DND-41 (cell line): ENCODE measurements around the gene ACOXL.

ENCODE experiments used
- ATAC-seq: fragments of 200-7000 bp; cut with Tn5 transposase; 3 replicates; pipeline ENCODE4 v1.9.1; 2021; ENCODE audit warnings: low read depth; ENCODE audit not compliant: insufficient read depth
- DNase-seq: peaks from one replicate; pipeline ENCODE4 v3.0.0-alpha.2; 2020
- H2AFZ ChIP-seq: 2 replicates; pipeline ENCODE4 v1.6.0; 2012; ENCODE audit warnings: low read depth, low read length
- H3K27ac ChIP-seq: 2 replicates; pipeline ENCODE4 v1.5.1; 2012; ENCODE audit warnings: low read length, inconsistent platforms
- H3K27me3 ChIP-seq: fragments of 200-600 bp; sonication (generic); 2 replicates; pipeline ENCODE4 v1.6.0; 2012; ENCODE audit warnings: low read length, mild to moderate bottlenecking, inconsistent platforms; ENCODE audit not compliant: insufficient read depth, poor library complexity
- H3K36me3 ChIP-seq: 2 replicates; pipeline ENCODE4 v1.5.1; 2012; ENCODE audit warnings: low read length, inconsistent platforms; ENCODE audit not compliant: insufficient read depth
- H3K4me1 ChIP-seq: 2 replicates; pipeline ENCODE4 v1.5.1; 2012; ENCODE audit warnings: mild to moderate bottlenecking, low read length; ENCODE audit not compliant: insufficient read depth
- H3K4me2 ChIP-seq: 2 replicates; pipeline ENCODE4 v1.6.0; 2012; ENCODE audit warnings: mild to moderate bottlenecking, moderate library complexity, low read length, inconsistent platforms; ENCODE audit not compliant: insufficient read depth
- H3K4me3 ChIP-seq, 2 experiments: fragments of 200-600 bp in 1 of 2; shearing (Covaris generic) in 1 of 2; 2 replicates each; pipeline ENCODE4 v1.5.1; 2012 to 2016; ENCODE audit warnings: inconsistent platforms in 2 of 2, low read length in 2 of 2, mild to moderate bottlenecking in 2 of 2, low read depth in 1 of 2, moderate library complexity in 1 of 2
- H3K79me2 ChIP-seq: 2 replicates; pipeline ENCODE4 v1.6.0; 2012; ENCODE audit warnings: low read length, inconsistent platforms; ENCODE audit not compliant: insufficient read depth
- H3K9ac ChIP-seq: 2 replicates; pipeline ENCODE4 v1.6.0; 2012; ENCODE audit warnings: low read depth, mild to moderate bottlenecking, inconsistent platforms, low read length, moderate library complexity
- H3K9me3 ChIP-seq: 2 replicates; pipeline ENCODE4 v1.5.1; 2012; ENCODE audit warnings: low read length, moderate library complexity, mild to moderate bottlenecking, inconsistent platforms; ENCODE audit not compliant: insufficient read depth, severe bottlenecking
- H4K20me1 ChIP-seq: 2 replicates; pipeline ENCODE4 v1.6.0; 2012; ENCODE audit warnings: low read length; ENCODE audit not compliant: insufficient read depth
- EZH2 ChIP-seq: IDR thresholded peaks from 3 replicates; pipeline ENCODE4 v1.6.1; 2012; ENCODE audit warnings: borderline replicate concordance, low read depth, mild to moderate bottlenecking, moderate library complexity, low read length, inconsistent platforms; ENCODE audit not compliant: severe bottlenecking
- TF ChIP-seq, protein P1 (sequence below): IDR thresholded peaks from 2 replicates; pipeline ENCODE4 v1.5.1; 2012; ENCODE audit warnings: borderline replicate concordance, low read length, moderate library complexity, mild to moderate bottlenecking; ENCODE audit not compliant: poor library complexity, severe bottlenecking; ENCODE audit errors: extremely low read depth

ACOXL gene

DNA sequence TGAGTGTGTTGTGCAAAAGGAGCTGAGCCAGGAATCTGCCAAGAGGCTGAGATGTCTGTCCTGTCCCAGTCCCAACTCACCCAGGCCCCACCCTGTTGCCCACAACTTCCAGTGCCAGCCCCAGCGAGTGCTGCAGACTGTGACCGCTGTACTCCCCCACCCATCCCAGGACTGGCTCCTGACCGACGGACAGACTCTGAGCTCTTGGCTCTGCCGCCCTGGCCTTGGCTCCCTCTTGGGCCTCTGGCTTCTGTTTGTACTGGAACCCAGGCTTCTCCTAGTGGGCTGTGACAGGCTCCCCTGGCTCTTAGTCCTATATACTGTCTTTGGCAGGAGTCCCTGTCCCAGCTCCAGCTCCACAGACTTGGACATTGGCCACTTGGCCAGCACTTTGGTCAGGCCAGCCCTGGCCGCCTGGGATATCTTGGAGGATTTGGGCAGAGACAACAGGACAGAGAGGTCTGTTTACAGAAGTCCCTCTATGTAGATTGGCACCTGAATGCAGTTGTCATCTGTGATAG, 41.1 kb downstream of the ACOXL start:
- Histone ChIP-seq H3K27me3 (no peaks in the 10 kb centered on the region), H3K4me1 (no peaks in the 10 kb centered on the region), H3K4me2 (no peak overlapping the region), H3K4me3 (no peak overlapping the region), H3K9me3 (no peaks in the 10 kb centered on the region), H3K79me2 (no peaks in the 10 kb centered on the region), H2AFZ (no peak overlapping the region), H3K9ac (no peak overlapping the region), H3K36me3 (no peaks in the 10 kb centered on the region), H3K27ac (no peak overlapping the region), H4K20me1 (no peaks in the 10 kb centered on the region)
- ATAC-seq: no peak
- TF ChIP-seq, protein P1, sequence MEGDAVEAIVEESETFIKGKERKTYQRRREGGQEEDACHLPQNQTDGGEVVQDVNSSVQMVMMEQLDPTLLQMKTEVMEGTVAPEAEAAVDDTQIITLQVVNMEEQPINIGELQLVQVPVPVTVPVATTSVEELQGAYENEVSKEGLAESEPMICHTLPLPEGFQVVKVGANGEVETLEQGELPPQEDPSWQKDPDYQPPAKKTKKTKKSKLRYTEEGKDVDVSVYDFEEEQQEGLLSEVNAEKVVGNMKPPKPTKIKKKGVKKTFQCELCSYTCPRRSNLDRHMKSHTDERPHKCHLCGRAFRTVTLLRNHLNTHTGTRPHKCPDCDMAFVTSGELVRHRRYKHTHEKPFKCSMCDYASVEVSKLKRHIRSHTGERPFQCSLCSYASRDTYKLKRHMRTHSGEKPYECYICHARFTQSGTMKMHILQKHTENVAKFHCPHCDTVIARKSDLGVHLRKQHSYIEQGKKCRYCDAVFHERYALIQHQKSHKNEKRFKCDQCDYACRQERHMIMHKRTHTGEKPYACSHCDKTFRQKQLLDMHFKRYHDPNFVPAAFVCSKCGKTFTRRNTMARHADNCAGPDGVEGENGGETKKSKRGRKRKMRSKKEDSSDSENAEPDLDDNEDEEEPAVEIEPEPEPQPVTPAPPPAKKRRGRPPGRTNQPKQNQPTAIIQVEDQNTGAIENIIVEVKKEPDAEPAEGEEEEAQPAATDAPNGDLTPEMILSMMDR: no peak
- no peak for TF ChIP-seq EZH2
- DNase-seq: no peak

DNA sequence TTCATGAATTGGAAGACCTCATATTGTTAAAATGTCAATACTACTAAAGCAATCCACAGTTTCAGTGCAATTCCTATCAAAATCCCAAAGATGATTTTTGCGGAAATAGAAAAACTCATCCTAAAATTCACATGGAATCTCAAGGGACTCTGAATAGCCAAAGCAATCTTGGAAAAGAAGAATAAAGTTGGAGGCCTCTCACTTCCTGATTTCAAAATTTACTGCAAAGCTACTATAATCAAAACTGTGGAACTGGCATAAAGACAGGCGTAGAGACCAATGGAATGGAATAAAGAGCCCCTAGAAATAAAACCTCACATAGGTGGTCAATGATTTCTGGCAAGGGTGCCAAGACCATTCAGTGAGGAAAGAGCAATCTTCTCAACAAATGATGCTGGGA, 42.3 kb downstream of the ACOXL start:
- Histone ChIP-seq H2AFZ (no peak overlapping the region), H4K20me1 (no peaks in the 10 kb centered on the region), H3K4me3 (no peak overlapping the region), H3K4me1 (no peaks in the 10 kb centered on the region), H3K36me3 (no peaks in the 10 kb centered on the region), H3K27ac (no peak overlapping the region), H3K9ac (no peak overlapping the region), H3K27me3 (no peaks in the 10 kb centered on the region), H3K9me3 (no peaks in the 10 kb centered on the region), H3K79me2 (no peaks in the 10 kb centered on the region), H3K4me2 (no peak overlapping the region)
- no peak for DNase-seq
- no peak for ATAC-seq
- no peak for TF ChIP-seq EZH2
- TF ChIP-seq, protein P1: no peak

DNA sequence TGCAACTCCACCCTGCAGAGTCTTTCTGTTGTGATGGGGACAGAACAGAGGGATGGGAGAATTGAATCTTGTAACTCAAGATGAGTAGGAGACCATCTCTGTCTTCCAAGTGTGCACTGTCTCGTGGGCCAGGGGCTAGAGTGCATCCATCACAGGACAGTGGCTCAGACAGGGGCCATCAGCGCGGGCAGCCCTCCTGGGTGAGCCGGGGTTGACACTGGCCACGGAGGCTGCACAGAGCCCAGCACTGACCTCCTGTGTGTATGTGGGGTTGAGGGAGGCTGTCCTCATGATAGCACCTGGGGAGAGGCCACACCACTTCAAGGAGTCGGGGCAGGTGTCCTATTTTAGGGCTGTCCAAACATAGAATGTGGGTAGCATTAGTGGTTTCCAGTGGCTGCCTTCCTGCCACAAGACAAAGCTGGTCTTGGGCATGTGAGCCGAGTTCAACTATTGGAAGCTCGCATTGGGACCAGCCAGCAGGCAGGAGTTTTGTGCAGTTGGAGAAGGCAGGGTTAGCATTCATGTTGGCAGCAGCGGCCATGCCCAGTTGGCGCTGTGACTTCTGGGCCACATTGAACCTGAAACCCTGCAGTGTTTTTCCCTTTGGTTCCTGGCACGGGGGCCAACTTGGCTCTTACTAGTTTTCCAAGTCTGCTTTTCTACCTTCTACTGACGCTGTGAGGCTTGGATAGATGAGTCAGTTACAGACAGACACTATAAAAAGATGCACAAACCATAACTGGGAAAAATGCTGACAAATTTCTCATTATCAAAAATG, 45.3 kb downstream of the ACOXL start:
- no peaks in the 10 kb centered on the region for H3K36me3 ChIP-seq
- H3K4me2 ChIP-seq: no peak overlapping the region
- H3K4me3 ChIP-seq: no peak overlapping the region
- no peak for ATAC-seq
- H3K9me3 ChIP-seq: no peaks in the 10 kb centered on the region
- H2AFZ ChIP-seq: no peak overlapping the region
- H3K9ac ChIP-seq: no peak overlapping the region
- DNase-seq: no peak
- no peaks in the 10 kb centered on the region for H3K79me2 ChIP-seq
- H4K20me1 ChIP-seq: no peaks in the 10 kb centered on the region
- no peaks in the 10 kb centered on the region for H3K4me1 ChIP-seq
- no peak overlapping the region for H3K27ac ChIP-seq
- no peaks in the 10 kb centered on the region for H3K27me3 ChIP-seq
- TF ChIP-seq EZH2: no peak
- TF ChIP-seq, protein P1: no peak
